Hepatocyte (in vitro differentiated cells): Measurements from ENCODE around the gene ANKRD11. TPM values are rescaled to one million over a fixed set of nuclear protein-coding genes. Genes with fewer than 3 reads are reported as not detected.

Experiments
- DNase-seq: peaks from one replicate; pipeline ENCODE4 v3.0.0-alpha.2; 2016; ENCODE audit warnings: low spot score
- H2AFZ ChIP-seq: fragments of 200-600 bp; sonication (generic); 2 replicates; pipeline ENCODE4 v1.6.0; 2016; ENCODE audit warnings: antibody characterized with exemption, mild to moderate bottlenecking
- H3K27ac ChIP-seq: fragments of 200-600 bp; sonication (generic); 2 replicates; pipeline ENCODE4 v1.5.1; 2016; ENCODE audit warnings: mild to moderate bottlenecking
- H3K27me3 ChIP-seq: fragments of 200-600 bp; sonication (generic); 2 replicates; pipeline ENCODE4 v1.6.1; 2016
- H3K36me3 ChIP-seq: fragments of 200-600 bp; sonication (generic); replicated peaks from 2 replicates; pipeline ENCODE4 v1.5.1; 2016; ENCODE audit warnings: low read depth; ENCODE audit not compliant: insufficient read depth
- H3K4me1 ChIP-seq: fragments of 200-600 bp; sonication (generic); 2 replicates; pipeline ENCODE4 v1.5.1; 2016; ENCODE audit warnings: mild to moderate bottlenecking, moderate library complexity; ENCODE audit not compliant: insufficient read depth
- H3K4me2 ChIP-seq: fragments of 200-600 bp; sonication (generic); 2 replicates; pipeline ENCODE4 v1.6.0; 2016
- H3K4me3 ChIP-seq: fragments of 200-600 bp; sonication (generic); 2 replicates; pipeline ENCODE4 v1.5.1; 2016; ENCODE audit warnings: mild to moderate bottlenecking
- H3K79me2 ChIP-seq: fragments of 200-600 bp; sonication (generic); 2 replicates; pipeline ENCODE4 v1.6.0; 2017; ENCODE audit warnings: mild to moderate bottlenecking
- H3K9me2 ChIP-seq: fragments of 200-600 bp; sonication (generic); replicated peaks from 2 replicates; pipeline ENCODE4 v1.6.0; 2017; ENCODE audit warnings: mild to moderate bottlenecking; ENCODE audit not compliant: insufficient read depth
- H3K9me3 ChIP-seq: fragments of 200-600 bp; sonication (generic); 2 replicates; pipeline ENCODE4 v1.5.1; 2016; ENCODE audit warnings: low read depth, mild to moderate bottlenecking
- H4K20me1 ChIP-seq: fragments of 200-600 bp; sonication (generic); 2 replicates; pipeline ENCODE4 v1.6.0; 2016; ENCODE audit warnings: mild to moderate bottlenecking; ENCODE audit not compliant: insufficient read depth, poor library complexity, severe bottlenecking
- EZH2 ChIP-seq: fragments of 200-600 bp; sonication (generic); IDR thresholded peaks from 2 replicates; pipeline ENCODE4 v1.6.1; 2016; ENCODE audit warnings: antibody characterized with exemption, mild to moderate bottlenecking, borderline replicate concordance
- EZH2phosphoT487 ChIP-seq: fragments of 200-600 bp; sonication (generic); IDR thresholded peaks from one replicate; pipeline ENCODE4 v1.6.1; 2018; ENCODE audit warnings: antibody characterized with exemption, mild to moderate bottlenecking, low read depth, moderate library complexity; ENCODE audit not compliant: unreplicated experiment, severe bottlenecking
- WGBS: methylation state at CpG from one replicate; pipeline ENCODE4 v1.1.6; 2016; ENCODE audit warnings: low lambda C conversion rate; ENCODE audit errors: missing lambda C conversion rate; 5-methylcytosine and 5-hydroxymethylcytosine counted together
- polyA plus RNA-seq: library from polyadenylated mRNA; unstranded; fragments of >200 nt; fragmentation: Nextera tagmentation; extraction: Ambion mirVana; gene quantifications from 2 replicates; pipeline ENCODE4 v1.2.1, GENCODE V29; 2016
- total RNA-seq: library from RNA; depleted of rRNA; stranded (reverse); fragments of >200 nt; gene quantifications from 2 replicates; pipeline ENCODE4 v1.2.3, GENCODE V29; 2014
- TF ChIP-seq, protein P1 (sequence below): fragments of 200-600 bp; sonication (generic); IDR thresholded peaks from 2 replicates; pipeline ENCODE4 v1.5.1; 2016; ENCODE audit warnings: antibody characterized with exemption, mild to moderate bottlenecking; ENCODE audit not compliant: poor library complexity

ANKRD11 gene
- total and polyA plus RNA-seq, 2 experiments from 2014 or later: 48.7 to 130 TPM

DNA sequence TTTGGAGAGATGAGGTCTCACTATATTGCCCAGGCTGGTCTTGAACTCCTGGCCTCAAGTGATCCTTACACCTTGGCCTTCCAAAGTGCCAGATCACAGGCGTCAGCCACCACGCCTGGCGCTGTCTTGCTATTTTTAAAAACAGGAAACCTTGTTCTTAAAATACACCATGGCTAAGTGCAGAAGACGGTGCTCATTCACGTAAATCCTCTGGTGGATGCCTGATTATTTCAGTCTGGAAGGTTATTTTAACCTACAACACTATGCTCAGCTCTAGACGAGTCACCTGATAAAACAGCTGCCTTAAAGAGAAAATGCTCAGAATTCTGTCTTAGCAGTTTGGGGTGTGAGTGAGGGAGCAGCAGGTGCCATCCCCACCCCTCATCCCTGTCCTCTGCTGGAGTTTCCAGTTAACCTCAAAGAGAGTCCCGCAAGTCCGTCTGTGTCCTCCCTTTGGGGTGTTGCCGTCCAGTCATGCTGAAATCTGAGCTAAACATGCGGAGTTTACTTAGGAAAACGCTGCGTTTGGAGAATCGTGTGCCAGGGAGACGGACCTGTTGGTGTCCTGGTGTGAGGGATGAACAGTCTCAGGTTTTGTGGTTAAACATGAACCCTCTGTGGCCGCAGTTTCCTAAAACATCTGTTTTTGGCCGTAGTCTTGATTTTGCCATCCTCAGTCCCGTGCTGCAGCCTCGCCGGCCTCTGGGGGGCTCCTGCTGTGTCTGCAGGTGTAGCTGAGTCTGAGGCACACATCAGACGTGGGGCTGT, 35.0 kb upstream of the ANKRD11 start:
- H3K27me3 ChIP-seq: no peaks in the 10 kb centered on the region
- 88% methylated on average over 20 of the region's 20 CpGs for WGBS

DNA sequence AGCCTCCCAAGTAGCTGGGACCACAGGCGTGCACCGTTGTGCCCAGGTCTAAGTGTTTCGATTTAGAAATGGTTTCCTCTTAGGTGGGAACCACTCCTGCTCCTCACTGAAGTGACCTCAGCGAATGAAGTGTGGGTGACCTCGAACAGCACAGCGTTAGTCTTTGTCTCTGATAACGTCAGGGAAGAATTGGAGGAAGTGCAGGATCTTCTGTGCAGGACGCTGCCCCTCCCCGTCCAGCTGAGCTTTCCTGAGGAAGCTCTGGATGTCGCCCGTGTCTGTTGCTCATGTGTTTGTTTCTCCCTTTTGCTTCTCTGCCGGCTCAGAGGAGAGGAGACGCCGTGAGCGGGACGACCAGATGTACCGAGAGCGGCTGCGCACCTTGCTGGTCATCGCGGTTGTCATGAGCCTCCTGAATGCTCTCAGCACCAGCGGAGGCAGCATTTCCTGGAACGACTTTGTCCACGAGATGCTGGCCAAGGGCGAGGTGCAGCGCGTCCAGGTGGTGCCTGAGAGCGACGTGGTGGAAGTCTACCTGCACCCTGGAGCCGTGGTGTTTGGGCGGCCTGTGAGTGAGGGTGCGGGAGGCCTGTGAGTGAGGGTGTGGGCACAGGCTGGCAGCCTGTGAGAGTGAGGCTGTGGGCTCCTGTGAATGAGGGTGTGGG, 33.5 kb upstream of the ANKRD11 start:
- no peak for TF ChIP-seq EZH2
- TF ChIP-seq, protein P1, sequence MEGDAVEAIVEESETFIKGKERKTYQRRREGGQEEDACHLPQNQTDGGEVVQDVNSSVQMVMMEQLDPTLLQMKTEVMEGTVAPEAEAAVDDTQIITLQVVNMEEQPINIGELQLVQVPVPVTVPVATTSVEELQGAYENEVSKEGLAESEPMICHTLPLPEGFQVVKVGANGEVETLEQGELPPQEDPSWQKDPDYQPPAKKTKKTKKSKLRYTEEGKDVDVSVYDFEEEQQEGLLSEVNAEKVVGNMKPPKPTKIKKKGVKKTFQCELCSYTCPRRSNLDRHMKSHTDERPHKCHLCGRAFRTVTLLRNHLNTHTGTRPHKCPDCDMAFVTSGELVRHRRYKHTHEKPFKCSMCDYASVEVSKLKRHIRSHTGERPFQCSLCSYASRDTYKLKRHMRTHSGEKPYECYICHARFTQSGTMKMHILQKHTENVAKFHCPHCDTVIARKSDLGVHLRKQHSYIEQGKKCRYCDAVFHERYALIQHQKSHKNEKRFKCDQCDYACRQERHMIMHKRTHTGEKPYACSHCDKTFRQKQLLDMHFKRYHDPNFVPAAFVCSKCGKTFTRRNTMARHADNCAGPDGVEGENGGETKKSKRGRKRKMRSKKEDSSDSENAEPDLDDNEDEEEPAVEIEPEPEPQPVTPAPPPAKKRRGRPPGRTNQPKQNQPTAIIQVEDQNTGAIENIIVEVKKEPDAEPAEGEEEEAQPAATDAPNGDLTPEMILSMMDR: no peak
- TF ChIP-seq EZH2phosphoT487: no peak
- H3K4me3 ChIP-seq: no peak overlapping the region
- H3K36me3 ChIP-seq: no peaks in the 10 kb centered on the region
- no peak for DNase-seq
- H3K9me3 ChIP-seq: no peaks in the 10 kb centered on the region
- H3K27ac ChIP-seq: no peak overlapping the region
- H3K79me2 ChIP-seq: peaks cover 25% of the 10 kb centered on the region
- H3K9me2 ChIP-seq: no peaks in the 10 kb centered on the region
- H3K4me2 ChIP-seq: no peak overlapping the region
- H2AFZ ChIP-seq: no peak overlapping the region
- no peaks in the 10 kb centered on the region for H3K27me3 ChIP-seq
- H4K20me1 ChIP-seq: peaks cover 8% of the 10 kb centered on the region
- 93% methylated on average over 32 of the region's 32 CpGs for WGBS
- no peaks in the 10 kb centered on the region for H3K4me1 ChIP-seq

More for the DNA sequence above, 35.0 kb upstream of the ANKRD11 start:
- Histone ChIP-seq H3K4me3 (no peak overlapping the region), H4K20me1 (peaks cover 8% of the 10 kb centered on the region), H3K9me3 (no peaks in the 10 kb centered on the region), H3K79me2 (peaks cover 18% of the 10 kb centered on the region), H3K36me3 (no peaks in the 10 kb centered on the region), H2AFZ (no peak overlapping the region), H3K27ac (no peak overlapping the region), H3K9me2 (no peaks in the 10 kb centered on the region), H3K4me1 (no peaks in the 10 kb centered on the region), H3K4me2 (no peak overlapping the region)
- TF ChIP-seq EZH2: no peak
- TF ChIP-seq, protein P1: no peak
- no peak for TF ChIP-seq EZH2phosphoT487
- DNase-seq: no peak

DNA sequence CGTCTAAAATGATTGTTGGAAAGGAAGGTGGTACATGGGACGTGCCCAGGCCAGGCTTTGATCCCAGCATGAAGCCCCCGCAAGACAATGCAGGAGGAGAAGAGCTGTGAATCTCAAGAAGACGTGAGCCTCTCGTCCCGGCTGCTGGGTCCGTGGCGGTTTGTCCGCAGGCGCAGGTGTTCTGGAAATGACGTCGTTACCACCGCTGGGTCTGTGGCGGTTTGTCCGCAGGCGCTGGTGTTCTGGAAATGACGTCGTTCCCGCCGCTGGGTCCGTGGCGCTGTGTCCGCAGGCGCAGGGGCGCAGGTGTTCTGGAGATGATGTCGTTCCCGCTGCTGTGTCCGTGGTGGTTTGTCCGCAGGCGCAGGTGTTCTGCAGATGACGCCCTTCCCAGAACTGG, 31.9 kb upstream of the ANKRD11 start:
- no peaks in the 10 kb centered on the region for H3K9me2 ChIP-seq
- H3K27ac ChIP-seq: no peak overlapping the region
- H3K79me2 ChIP-seq: peaks cover 36% of the 10 kb centered on the region
- no peaks in the 10 kb centered on the region for H3K36me3 ChIP-seq
- H4K20me1 ChIP-seq: peaks cover 8% of the 10 kb centered on the region
- no peaks in the 10 kb centered on the region for H3K4me1 ChIP-seq
- no peak for DNase-seq
- H3K4me2 ChIP-seq: no peak overlapping the region
- TF ChIP-seq EZH2phosphoT487 (no peak), EZH2 (no peak)
- TF ChIP-seq, protein P1: no peak
- no peak overlapping the region for H2AFZ ChIP-seq
- no peaks in the 10 kb centered on the region for H3K9me3 ChIP-seq
- 98% methylated on average over 30 of the region's 31 CpGs for WGBS
- no peaks in the 10 kb centered on the region for H3K27me3 ChIP-seq
- H3K4me3 ChIP-seq: no peak overlapping the region
